Ovary (tissue), 3 donors: ENCODE results near the gene ATXN1.

Source experiments
- CTCF ChIP-seq, 3 donors: fragments of 450-650 bp in 2 of 3; fragments of 200-600 bp in 1 of 3; IDR thresholded peaks; one replicate each; pipeline versions ENCODE4 v1.5.1 to v1.8.0; 2016 to 2022; ENCODE audit warnings: antibody characterized with exemption in 3 of 3, mild to moderate bottlenecking in 1 of 3
- POLR2A ChIP-seq: fragments of 450-650 bp; IDR thresholded peaks from one replicate; pipeline ENCODE4 v1.6.1; 2017; ENCODE audit warnings: antibody characterized with exemption, mild to moderate bottlenecking, moderate library complexity
- donor health status: DM: no; HTN: no; CAD: no.

- TF ChIP-seq CTCF (IDR thresholded peaks at IDR 0.05) (no peak), POLR2A (no peak)
Observed at GRCh38 chr6:16274483-16274882, 486.8 kb downstream of the ATXN1 start.
